H7 (cell line): ENCODE data around the gene APBA3. TPM values are rescaled to one million over a fixed set of nuclear protein-coding genes. Genes with fewer than 3 reads are reported as not detected.

ENCODE experiments used
- DNase-seq: peaks from one replicate; pipeline ENCODE4 v3.0.0; 2012
- H3K27me3 ChIP-seq: 2 replicates; pipeline ENCODE4 v1.6.0; 2011; ENCODE audit warnings: mild to moderate bottlenecking, low read length; ENCODE audit not compliant: control insufficient read depth, insufficient read depth
- H3K36me3 ChIP-seq: replicated peaks from 2 replicates; pipeline ENCODE4 v1.5.1; 2011; ENCODE audit warnings: low read length; ENCODE audit not compliant: control insufficient read depth, insufficient read depth
- H3K4me3 ChIP-seq: 2 replicates; pipeline ENCODE4 v1.5.1; 2011; ENCODE audit warnings: low read depth, mild to moderate bottlenecking, control low read depth, low read length, moderate library complexity; ENCODE audit not compliant: insufficient read depth
- total RNA-seq: library from RNA; depleted of rRNA; stranded (reverse); fragments of >200 nt; shearing (Covaris generic); gene quantifications from 2 replicates; pipeline ENCODE4 v1.2.3, GENCODE V29; 2014

Gene APBA3
- total RNA-seq, 1 experiment from 2014 or later = 37.3 TPM

GRCh38 chr19:3733549-3734309 is 27.8 kb downstream of the APBA3 start:
- Histone ChIP-seq H3K27me3 (no peaks in the 10 kb centered on the region), H3K4me3 (no peak overlapping the region)
- no peak for DNase-seq

GRCh38 chr19:3732108-3732507 is 29.4 kb downstream of the APBA3 start:
- Histone ChIP-seq H3K36me3 (no peaks in the 10 kb centered on the region; the same call in 1 of the 2 replicates), H3K4me3 (no peak overlapping the region), H3K27me3 (no peaks in the 10 kb centered on the region)
- no peak for DNase-seq

More at GRCh38 chr19:3733549-3734309, 27.8 kb downstream of the APBA3 start:
- no peaks in the 10 kb centered on the region; the same call in 1 of the 2 replicates for H3K36me3 ChIP-seq

- Histone ChIP-seq H3K27me3 (no peaks in the 10 kb centered on the region), H3K36me3 (no peaks in the 10 kb centered on the region), H3K4me3 (no peak overlapping the region)
- DNase-seq = no peak
Measured at GRCh38 chr19:3730457-3730958, 31.0 kb downstream of the APBA3 start.

- peaks cover 6% of the 10 kb centered on the region for H3K27me3 ChIP-seq
- H3K36me3 ChIP-seq = no peaks in the 10 kb centered on the region
- DNase-seq = peak; percentile 90
- no peak overlapping the region for H3K4me3 ChIP-seq
Measured at GRCh38 chr19:3725640-3726310, 35.7 kb downstream of the APBA3 start.

- no peak overlapping the region for H3K4me3 ChIP-seq
- no peak for DNase-seq
- H3K27me3 ChIP-seq = peaks cover 6% of the 10 kb centered on the region
- no peaks in the 10 kb centered on the region for H3K36me3 ChIP-seq
Measured at GRCh38 chr19:3725121-3725520, 36.4 kb downstream of the APBA3 start.

- Histone ChIP-seq H3K36me3 (no peaks in the 10 kb centered on the region), H3K4me3 (no peak overlapping the region), H3K27me3 (peaks cover 6% of the 10 kb centered on the region)
- DNase-seq = peak; percentile 74
Measured at GRCh38 chr19:3723883-3724282, 37.6 kb downstream of the APBA3 start.

- DNase-seq = no peak
- Histone ChIP-seq H3K36me3 (no peaks in the 10 kb centered on the region), H3K27me3 (peaks cover 6% of the 10 kb centered on the region), H3K4me3 (no peak overlapping the region; the same call in 1 of the 2 replicates)
Measured at GRCh38 chr19:3723110-3723488, 38.4 kb downstream of the APBA3 start.

GRCh38 chr19:3722443-3723109 is 38.9 kb downstream of the APBA3 start:
- Histone ChIP-seq H3K36me3 (no peaks in the 10 kb centered on the region), H3K27me3 (peaks cover 6% of the 10 kb centered on the region), H3K4me3 (peak overlapping the region; percentile 64)
- peak; percentile 96 for DNase-seq

- H3K4me3 ChIP-seq = peak overlapping the region; percentile 64
- DNase-seq = no peak
- peaks cover 6% of the 10 kb centered on the region for H3K27me3 ChIP-seq
- no peaks in the 10 kb centered on the region for H3K36me3 ChIP-seq
Measured at GRCh38 chr19:3721887-3722442, 39.5 kb downstream of the APBA3 start.

- Histone ChIP-seq H3K27me3 (peaks cover 6% of the 10 kb centered on the region), H3K36me3 (no peaks in the 10 kb centered on the region), H3K4me3 (peak overlapping the region; percentile 64)
- DNase-seq = peak; percentile 99
Measured at GRCh38 chr19:3721131-3721886, 40.2 kb downstream of the APBA3 start.

GRCh38 chr19:3720349-3720917 is 41.1 kb downstream of the APBA3 start:
- peak; percentile 63 for DNase-seq
- Histone ChIP-seq H3K36me3 (no peaks in the 10 kb centered on the region), H3K27me3 (peaks cover 6% of the 10 kb centered on the region), H3K4me3 (no peak overlapping the region)

GRCh38 chr19:3719868-3720267 is 41.6 kb downstream of the APBA3 start:
- Histone ChIP-seq H3K4me3 (no peak overlapping the region), H3K27me3 (peaks cover 6% of the 10 kb centered on the region), H3K36me3 (no peaks in the 10 kb centered on the region)
- DNase-seq = no peak

GRCh38 chr19:3716147-3716668 is 45.3 kb downstream of the APBA3 start:
- Histone ChIP-seq H3K27me3 (no peaks in the 10 kb centered on the region), H3K4me3 (no peak overlapping the region), H3K36me3 (no peaks in the 10 kb centered on the region)
- peak; percentile 8 for DNase-seq
